HG02642 (cell line): ENCODE results near the gene FHAD1.

Experiments
- ATAC-seq: cut with Tn5 transposase; IDR thresholded peaks from one replicate; pipeline ENCODE4 v1.9.1; 2021; ENCODE audit warnings: mild to moderate bottlenecking; ENCODE audit not compliant: unreplicated experiment, poor library complexity

The FHAD1 gene

GRCh38 chr1:15445390-15446122 is 198.5 kb downstream of the FHAD1 start:
- no peak for ATAC-seq

GRCh38 chr1:15446212-15446611 is 199.2 kb downstream of the FHAD1 start:
- no peak for ATAC-seq
